Fibroblast of skin of right quadriceps (primary cell): Measurements from ENCODE around the gene BEAN1.

Experiments
- DNase-seq: peaks from one replicate; pipeline ENCODE4 v3.0.0-alpha.2; 2013

Gene BEAN1

DNA sequence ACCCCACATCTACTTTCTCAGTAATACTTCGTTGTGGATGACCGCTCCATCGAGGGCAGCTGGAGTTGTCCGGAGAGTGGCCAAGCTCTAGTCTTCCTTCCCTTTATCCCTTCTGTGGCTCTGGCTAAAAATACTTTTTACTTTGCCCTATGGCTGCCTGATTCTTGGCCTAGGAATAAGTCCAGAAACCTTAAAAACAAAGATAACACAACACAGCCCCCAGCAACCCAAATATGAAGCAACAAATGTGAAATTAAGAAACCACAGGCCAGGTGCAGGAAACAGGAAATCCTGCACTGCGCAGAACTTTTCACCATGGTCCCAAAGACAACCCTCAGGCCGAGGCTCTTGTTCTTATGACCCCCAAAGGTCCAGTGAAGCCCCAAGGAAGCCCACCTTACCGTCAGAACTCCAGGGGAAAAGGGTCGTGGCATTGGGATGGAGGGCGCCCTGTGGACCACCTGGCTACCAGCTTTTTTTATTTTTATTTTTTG lies 96.8 kb downstream of the BEAN1 start:
- no peak for DNase-seq

DNA sequence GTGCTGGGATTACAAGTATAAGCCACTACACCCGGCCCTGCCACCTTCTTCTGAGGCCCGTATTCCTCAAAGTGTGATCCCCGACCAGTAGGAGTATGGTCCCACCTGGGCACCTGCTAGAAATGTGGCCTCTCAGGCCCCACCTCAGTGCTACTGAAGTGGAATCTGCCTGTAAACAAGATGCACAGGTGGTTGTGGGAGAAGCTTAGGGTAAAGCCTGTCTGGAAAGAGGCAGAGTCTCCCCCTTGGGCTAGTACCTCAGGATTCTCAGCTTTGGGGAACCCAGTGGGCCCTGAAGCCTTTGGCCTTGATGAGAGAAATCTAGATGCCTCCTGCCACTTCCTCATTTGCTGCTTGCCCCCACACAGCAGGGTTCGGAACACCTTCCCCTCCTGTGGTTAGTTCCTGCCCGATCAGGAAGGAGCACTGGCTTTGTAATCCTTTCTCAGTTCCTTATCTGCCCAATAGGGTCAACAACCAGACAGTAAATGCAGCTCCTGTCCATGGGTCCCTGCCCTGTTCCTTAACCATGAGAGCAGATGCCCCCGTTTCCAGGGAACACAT lies 97.6 kb downstream of the BEAN1 start:
- no peak for DNase-seq

DNA sequence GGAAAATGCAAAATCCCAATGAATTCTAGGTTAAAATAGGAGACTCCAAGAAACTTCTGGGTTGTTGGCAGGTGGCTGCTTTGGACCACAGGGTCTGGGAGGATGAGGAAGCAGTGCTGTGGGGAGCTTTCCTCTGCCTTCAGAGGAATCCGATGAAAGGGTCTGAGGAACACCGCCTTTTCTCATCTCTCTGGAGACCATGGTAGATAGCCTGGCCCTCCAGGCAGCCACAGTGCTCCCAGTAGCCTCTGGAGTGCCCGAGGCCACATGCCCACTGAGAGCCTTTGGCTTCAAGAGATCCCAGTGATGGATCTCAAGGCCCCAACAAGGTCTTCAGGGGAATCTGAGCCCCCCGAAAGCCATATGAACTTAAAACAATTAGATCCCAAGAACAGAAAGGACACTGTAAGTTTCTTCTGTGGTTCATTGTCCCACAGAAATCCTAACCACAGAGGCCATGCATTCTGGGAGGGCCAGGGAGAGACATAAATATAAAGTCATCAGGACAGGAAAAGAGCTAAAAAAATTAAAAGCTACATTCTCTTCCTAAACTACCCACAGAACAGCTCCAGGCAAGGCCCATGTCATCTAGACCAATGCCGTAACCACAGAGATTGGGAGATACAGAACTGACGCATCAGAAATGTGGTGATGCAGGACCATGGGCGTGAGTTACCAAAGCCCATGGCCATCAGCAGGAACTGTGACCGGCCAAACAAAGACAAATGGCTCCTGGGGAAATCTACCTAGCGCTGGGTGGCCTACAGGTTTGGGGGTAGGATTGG lies 98.5 kb downstream of the BEAN1 start:
- DNase-seq = no peak

DNA sequence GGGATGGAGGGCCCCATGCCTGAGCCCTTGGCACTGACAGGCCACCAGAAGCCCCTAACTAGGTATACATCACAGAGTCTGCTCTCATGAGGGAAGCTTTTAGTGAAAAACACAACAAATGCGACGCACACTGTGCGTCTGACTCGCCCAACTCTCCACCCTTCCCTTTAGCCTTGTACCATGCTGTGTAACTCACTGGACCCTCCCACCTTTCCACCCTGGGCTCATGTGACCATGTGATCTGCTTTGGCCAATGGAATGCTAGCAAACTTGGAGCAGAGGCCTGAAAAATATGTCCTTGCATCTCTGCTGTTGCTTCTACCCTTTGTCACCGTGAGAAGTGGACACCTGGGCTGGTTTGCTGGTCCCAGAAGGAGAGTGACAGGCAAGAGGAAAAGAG lies 101.2 kb downstream of the BEAN1 start:
- no peak for DNase-seq

- no peak for DNase-seq
Observed at GRCh38 chr16:66529475-66529874, 102.4 kb downstream of the BEAN1 start.
